22Rv1 (cell line): ENCODE data around the gene PRUNE2.
A peak's percentile ranks its signal among the peaks of the same experiment; 100 is the strongest.
"Not testable (repeated sequence)": the region's sequence is repeated elsewhere in the genome, so short reads cannot be mapped to it uniquely, and the experiment has no call there.

Source experiments
- H3K27ac ChIP-seq: fragments of 450-650 bp; 2 replicates; pipeline ENCODE4 v1.5.1; 2017
- ZFX ChIP-seq: fragments of 450-650 bp; IDR thresholded peaks from 2 replicates; pipeline ENCODE4 v1.6.1; 2017; ENCODE audit warnings: antibody characterized with exemption, borderline replicate concordance
- TF ChIP-seq, protein P1 (sequence below): fragments of 450-650 bp; IDR thresholded peaks from 2 replicates; pipeline ENCODE4 v1.5.1; 2017; ENCODE audit warnings: mild to moderate bottlenecking

The PRUNE2 gene, protein sequence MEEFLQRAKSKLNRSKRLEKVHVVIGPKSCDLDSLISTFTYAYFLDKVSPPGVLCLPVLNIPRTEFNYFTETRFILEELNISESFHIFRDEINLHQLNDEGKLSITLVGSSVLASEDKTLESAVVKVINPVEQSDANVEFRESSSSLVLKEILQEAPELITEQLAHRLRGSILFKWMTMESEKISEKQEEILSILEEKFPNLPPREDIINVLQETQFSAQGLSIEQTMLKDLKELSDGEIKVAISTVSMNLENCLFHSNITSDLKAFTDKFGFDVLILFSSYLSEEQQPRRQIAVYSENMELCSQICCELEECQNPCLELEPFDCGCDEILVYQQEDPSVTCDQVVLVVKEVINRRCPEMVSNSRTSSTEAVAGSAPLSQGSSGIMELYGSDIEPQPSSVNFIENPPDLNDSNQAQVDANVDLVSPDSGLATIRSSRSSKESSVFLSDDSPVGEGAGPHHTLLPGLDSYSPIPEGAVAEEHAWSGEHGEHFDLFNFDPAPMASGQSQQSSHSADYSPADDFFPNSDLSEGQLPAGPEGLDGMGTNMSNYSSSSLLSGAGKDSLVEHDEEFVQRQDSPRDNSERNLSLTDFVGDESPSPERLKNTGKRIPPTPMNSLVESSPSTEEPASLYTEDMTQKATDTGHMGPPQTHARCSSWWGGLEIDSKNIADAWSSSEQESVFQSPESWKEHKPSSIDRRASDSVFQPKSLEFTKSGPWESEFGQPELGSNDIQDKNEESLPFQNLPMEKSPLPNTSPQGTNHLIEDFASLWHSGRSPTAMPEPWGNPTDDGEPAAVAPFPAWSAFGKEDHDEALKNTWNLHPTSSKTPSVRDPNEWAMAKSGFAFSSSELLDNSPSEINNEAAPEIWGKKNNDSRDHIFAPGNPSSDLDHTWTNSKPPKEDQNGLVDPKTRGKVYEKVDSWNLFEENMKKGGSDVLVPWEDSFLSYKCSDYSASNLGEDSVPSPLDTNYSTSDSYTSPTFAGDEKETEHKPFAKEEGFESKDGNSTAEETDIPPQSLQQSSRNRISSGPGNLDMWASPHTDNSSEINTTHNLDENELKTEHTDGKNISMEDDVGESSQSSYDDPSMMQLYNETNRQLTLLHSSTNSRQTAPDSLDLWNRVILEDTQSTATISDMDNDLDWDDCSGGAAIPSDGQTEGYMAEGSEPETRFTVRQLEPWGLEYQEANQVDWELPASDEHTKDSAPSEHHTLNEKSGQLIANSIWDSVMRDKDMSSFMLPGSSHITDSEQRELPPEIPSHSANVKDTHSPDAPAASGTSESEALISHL (N-terminal part only)

DNA sequence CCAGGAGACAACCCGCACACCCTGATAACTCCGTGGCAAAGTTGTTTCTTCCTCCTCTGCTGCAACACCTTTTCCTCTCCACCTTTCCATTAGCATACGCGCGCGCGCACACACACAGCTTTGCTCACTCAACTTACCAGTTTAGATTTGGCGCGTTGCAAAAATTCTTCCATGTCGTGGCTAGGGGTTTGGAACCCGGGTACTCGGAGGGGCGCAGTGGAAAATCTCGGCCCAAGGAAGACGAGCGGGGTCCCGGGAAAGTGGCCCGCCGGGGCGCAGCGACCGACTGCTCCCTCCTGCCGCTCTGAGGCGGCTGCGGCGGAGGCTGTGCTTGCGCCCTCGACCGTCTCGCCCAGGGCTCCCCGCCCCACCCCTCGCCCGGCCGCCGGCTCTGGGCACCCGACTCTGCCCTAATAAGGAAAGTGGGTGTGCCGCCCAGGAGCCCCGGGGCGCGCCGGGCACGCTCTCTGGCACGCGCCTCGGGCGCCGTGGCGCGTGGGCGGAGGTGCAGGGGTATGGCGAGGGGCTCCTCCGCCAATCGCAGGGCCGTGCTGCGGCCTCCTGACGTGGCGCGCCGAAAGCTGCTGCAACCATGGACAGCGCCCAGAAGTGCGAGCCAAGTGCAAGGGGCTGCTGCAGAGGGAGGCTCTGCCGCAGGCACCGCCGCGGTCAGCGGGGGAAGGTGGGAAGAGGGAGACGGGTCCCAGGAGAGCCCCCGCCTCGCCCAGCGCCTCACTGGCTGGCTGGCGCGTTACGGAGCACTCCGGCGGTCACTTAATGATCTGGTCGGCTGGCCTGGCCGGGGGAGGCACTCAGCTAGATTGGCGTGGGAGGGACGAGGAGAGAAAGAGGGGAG is at the start of gene PRUNE2:
Gene PRUNE2, minus strand, starts transcription at position 324 of the 856 bp plus-strand sequence. Its CDS starts 151 bp downstream, at position 173.
- no peak for TF ChIP-seq ZFX
- TF ChIP-seq, protein P1, sequence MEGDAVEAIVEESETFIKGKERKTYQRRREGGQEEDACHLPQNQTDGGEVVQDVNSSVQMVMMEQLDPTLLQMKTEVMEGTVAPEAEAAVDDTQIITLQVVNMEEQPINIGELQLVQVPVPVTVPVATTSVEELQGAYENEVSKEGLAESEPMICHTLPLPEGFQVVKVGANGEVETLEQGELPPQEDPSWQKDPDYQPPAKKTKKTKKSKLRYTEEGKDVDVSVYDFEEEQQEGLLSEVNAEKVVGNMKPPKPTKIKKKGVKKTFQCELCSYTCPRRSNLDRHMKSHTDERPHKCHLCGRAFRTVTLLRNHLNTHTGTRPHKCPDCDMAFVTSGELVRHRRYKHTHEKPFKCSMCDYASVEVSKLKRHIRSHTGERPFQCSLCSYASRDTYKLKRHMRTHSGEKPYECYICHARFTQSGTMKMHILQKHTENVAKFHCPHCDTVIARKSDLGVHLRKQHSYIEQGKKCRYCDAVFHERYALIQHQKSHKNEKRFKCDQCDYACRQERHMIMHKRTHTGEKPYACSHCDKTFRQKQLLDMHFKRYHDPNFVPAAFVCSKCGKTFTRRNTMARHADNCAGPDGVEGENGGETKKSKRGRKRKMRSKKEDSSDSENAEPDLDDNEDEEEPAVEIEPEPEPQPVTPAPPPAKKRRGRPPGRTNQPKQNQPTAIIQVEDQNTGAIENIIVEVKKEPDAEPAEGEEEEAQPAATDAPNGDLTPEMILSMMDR = no peak
- H3K27ac ChIP-seq = peak within 1 kb of the TSS; percentile 46

DNA sequence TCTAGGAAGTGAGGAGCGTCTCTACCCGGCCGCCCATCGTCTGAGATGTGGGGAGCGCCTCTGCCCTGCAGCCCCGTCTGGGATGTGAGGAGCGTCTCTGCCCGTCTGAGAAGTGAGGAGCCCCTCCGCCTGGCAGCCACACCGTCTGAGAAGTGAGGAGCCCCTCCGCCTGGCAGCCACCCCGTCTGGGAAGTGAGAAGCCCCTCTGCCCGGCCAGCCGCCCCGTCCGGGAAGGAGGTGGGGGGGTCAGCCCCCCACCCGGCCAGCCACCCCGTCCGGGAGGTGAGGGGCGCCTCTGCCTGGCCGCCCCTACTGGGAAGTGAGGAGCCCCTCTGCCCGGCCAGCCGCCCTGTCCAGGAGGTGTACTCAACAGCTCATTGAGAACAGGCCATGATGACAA is 49.5 kb upstream of the PRUNE2 start:
- not testable (repeated sequence) for H3K27ac ChIP-seq

DNA sequence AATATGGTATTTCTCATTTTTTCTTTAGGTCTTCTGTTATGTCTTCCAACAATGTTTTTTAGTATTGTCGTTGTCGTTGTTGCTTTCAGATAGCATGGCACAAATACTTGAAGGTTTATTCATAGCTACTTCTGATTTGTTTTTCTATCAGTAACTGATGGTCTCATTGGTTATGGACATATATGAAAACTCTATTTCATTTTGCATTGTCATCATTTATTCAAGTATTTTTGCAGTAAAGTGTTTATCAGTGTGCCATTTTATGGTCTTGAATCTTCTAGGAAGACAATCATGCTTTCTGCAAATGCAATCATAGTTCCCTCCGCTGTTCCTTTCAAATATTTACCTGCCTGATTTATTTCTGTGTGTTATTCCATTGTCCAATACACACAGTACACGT is 44.0 kb upstream of the PRUNE2 start:
- H3K27ac ChIP-seq = no peak overlapping the region
- TF ChIP-seq, protein P1 = no peak
- no peak for TF ChIP-seq ZFX

DNA sequence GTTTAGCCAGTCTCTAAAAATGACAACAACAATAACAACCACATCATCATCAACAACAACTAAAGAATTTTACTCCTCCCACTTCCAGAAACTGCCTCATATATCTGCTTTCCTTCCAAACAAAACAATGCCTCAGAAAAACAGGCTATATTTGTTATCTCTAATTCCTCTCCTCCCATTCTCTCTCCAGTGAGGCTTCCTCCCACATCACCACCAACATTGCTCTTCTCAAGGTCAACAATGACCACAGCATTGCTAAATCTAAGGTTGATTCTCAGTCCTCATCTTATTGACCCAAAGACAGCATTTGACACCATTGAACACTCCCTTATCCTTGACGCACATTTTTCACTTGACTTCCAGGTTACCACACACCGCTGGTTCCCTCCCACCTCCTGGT is 38.1 kb upstream of the PRUNE2 start:
- no peak for TF ChIP-seq ZFX
- H3K27ac ChIP-seq = no peak overlapping the region

DNA sequence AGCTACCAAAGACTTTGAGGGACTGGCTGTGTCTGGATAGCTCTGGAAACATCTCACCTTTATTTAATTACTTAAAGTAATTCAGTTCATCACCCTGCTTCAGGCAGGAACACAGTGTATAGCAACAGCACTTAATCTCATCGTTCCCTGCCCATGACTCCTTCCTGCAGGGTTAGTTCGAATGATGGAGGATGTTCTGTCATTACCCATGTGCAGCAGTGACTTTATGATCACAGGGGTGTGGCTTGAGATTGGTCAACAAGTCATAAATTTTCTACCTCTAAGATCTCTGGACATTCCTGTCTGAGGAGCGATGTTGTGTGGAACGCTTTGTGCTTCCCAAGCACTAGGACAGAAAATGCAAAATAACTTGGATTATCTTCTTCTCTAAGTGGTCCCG is 37.1 kb upstream of the PRUNE2 start:
- no peak for TF ChIP-seq ZFX
- TF ChIP-seq, protein P1 = no peak
- H3K27ac ChIP-seq = 0 out of 2 replicates have a peak overlapping the region, but pooled peaks have one; percentile 5

DNA sequence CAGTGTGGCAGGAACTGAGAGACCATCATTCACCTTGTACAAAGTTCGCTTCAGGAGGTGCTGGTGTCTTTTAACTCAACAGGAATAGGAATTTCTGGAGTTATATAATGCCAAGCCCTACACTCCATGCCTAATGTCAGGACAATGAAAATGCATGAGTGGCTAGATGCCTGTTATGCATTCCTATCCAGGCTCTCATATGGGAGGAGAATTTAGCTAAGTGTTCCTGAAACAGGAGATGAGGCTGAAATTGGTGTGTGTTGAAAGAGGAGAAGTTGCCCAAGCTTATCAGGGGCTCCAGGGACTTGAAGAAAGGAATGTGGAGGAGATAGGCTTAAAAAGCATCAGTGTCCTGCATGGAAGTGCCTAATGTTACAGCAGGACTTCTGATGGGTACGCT is 26.8 kb upstream of the PRUNE2 start:
- TF ChIP-seq, protein P1 = no peak
- TF ChIP-seq ZFX = no peak
- no peak overlapping the region for H3K27ac ChIP-seq

DNA sequence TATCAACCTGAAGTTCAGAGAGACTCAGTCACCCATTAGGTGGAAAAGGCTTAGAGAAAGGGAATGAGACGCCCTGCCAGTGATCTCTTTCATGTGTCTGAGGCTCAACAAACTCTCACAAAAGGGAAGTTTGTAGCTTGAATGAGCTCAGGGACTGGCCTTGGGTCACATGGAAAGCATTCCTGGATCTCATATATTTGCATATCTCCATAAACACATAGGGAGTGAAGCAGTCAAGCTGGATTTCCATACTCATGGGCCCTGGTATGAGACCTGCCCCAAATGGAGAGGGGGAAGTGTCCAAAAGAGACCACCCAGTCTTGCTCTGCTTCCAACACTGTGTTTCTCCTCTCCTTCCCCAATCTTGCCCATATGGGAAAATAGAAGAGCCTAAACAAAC is 26.4 kb upstream of the PRUNE2 start:
- TF ChIP-seq, protein P1 = no peak
- no peak for TF ChIP-seq ZFX
- no peak overlapping the region for H3K27ac ChIP-seq
